Measurements from ENCODE around the gene FBXW8.

- TF ChIP-seq CTCF (IDR thresholded peaks at IDR 0.05; ENCODE audit: low read depth, low read length, poor library complexity, severe bottlenecking), result no peak
- TF ChIP-seq EZH2phosphoT487 (IDR thresholded peaks at IDR 0.05; ENCODE audit: borderline replicate concordance, low read length), result no peak
Measured at GRCh38 chr12:117000316-117000715, 89.6 kb downstream of the FBXW8 start.
